Neural cell (in vitro differentiated cells): ENCODE results near the gene RILP.

Source experiments
- CTCF ChIP-seq: fragments of 450-650 bp; IDR thresholded peaks from 2 replicates; pipeline ENCODE4 v1.5.1; 2014; ENCODE audit warnings: antibody characterized with exemption, mild to moderate bottlenecking, moderate library complexity; ENCODE audit not compliant: poor library complexity, severe bottlenecking
- EP300 ChIP-seq: fragments of 450-650 bp; conservative IDR thresholded peaks from 2 replicates; pipeline ENCODE4 v1.6.1; 2014; ENCODE audit warnings: antibody characterized with exemption, mild to moderate bottlenecking, moderate library complexity; ENCODE audit not compliant: poor library complexity, severe bottlenecking
- EZH2 ChIP-seq: fragments of 200-600, 300-800 bp; shearing (Covaris generic), sonication (generic); IDR thresholded peaks from 2 replicates; pipeline ENCODE4 v1.6.1; 2014; ENCODE audit warnings: antibody characterized with exemption, low read length, borderline replicate concordance, mild to moderate bottlenecking; ENCODE audit not compliant: insufficient read depth, poor library complexity, severe bottlenecking
- MXI1 ChIP-seq: fragments of 450-650 bp; conservative IDR thresholded peaks from 2 replicates; pipeline ENCODE4 v1.6.1; 2014; ENCODE audit warnings: antibody characterized with exemption, mild to moderate bottlenecking; ENCODE audit not compliant: poor library complexity, severe bottlenecking
- POLR2AphosphoS5 ChIP-seq: IDR thresholded peaks from 2 replicates; pipeline ENCODE4 v1.6.1; 2012
- RAD21 ChIP-seq: fragments of 450-650 bp; conservative IDR thresholded peaks from 2 replicates; pipeline ENCODE4 v1.6.1; 2014; ENCODE audit warnings: antibody characterized with exemption, mild to moderate bottlenecking, moderate library complexity

DNA sequence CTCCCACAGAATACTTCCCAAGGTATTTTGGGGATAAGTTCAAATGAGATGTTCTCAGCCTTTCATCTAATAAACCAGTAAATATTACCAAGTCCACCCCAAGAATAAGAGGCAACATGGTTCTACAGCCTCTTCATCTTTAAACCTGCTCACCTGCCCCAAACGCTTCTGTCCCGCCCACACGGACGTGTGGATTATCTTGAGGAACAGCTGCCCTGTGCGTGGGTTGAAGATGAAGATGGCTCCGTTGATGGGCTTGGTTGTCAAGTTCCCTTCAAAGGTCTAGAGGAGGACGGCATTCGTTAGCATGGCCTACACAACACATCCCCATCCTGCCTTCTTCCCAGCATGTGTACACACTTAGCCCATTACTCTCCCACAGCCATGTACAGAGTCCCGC, 8.4 kb upstream of the RILP start:
- no peak for TF ChIP-seq POLR2AphosphoS5
- no peak for TF ChIP-seq CTCF
- no peak for TF ChIP-seq RAD21
- TF ChIP-seq EZH2: no peak
- no peak for TF ChIP-seq MXI1
- no peak for TF ChIP-seq EP300
